ENCODE data around the gene LIMS2. TPM values are rescaled to one million over a fixed set of nuclear protein-coding genes. Genes with fewer than 3 reads are reported as not detected.

Gene LIMS2
- total RNA-seq, 4 donors from 2014 or later: 34.5 to 198 (median 91.3) TPM

DNA sequence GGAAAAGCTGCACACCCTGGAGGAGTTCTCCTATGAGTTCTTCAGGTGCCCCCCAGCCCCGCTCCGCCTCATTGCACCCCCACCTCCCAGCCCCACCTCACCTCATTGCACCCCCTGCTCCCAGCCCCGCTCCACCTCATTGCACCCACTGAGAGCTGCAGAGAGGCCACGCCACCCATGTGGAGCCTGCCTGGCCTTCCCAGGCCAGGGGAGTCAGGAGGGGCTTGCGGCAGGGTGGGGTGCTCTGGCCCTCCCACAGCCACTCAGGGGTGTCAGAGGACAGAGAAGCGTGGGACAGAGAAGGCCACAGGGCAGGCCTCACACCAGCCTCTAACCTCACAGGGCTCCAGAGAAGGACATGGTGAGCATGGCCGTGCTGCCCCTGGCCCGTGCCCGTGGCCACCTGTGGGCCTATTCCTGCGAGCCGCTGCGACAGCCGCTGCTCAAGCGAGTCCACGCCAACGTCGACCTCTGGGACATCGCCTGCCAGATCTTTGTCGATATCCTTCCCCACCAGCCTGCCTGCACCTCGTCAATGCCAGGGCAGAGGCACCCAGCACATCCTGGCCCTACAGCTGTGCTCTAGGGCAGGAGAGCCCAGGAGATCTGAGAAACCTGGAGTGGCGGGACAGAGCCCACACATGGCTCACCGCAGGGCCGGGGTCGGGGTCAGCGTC, 44.3 kb downstream of the LIMS2 start:
- in situ Hi-C loops (cut with MboI; ENCODE audit: low pct_ligation_motif_present in 1 of 4, low pct_unique_long_range_greater_than_20kb in 1 of 4, low sequenced_read_pairs in 3 of 4): no loop called here
- no peak overlapping the region for H3K4me3 ChIP-seq
- no peaks in the 10 kb centered on the region for H3K27me3 ChIP-seq
- WGBS, 2 donors (ENCODE audit: low coverage in 1 of 2): 91 to 100% methylated on average over 2 to 21 of the region's 25 CpGs
- H3K4me1 ChIP-seq: peaks cover 0 to 18% (median 3%) of the 10 kb centered on the region in 4 donors
- H3K9me3 ChIP-seq: no peaks in the 10 kb centered on the region
- peak overlapping the region in 2 of 4 donors; percentile 72 to 83 for H3K27ac ChIP-seq
- intact Hi-C loops (cut with DNase I; ENCODE audit: low total_unique reads): no loop called here
- peak in 1 of 3 donors; percentile 58 for TF ChIP-seq POLR2AphosphoS5 (IDR thresholded peaks at IDR 0.05)
- no peak for TF ChIP-seq EP300 (IDR thresholded peaks at IDR 0.05; ENCODE audit: low read depth)
- H3K36me3 ChIP-seq: no peaks in the 10 kb centered on the region
- DNase-seq: no peak

DNA sequence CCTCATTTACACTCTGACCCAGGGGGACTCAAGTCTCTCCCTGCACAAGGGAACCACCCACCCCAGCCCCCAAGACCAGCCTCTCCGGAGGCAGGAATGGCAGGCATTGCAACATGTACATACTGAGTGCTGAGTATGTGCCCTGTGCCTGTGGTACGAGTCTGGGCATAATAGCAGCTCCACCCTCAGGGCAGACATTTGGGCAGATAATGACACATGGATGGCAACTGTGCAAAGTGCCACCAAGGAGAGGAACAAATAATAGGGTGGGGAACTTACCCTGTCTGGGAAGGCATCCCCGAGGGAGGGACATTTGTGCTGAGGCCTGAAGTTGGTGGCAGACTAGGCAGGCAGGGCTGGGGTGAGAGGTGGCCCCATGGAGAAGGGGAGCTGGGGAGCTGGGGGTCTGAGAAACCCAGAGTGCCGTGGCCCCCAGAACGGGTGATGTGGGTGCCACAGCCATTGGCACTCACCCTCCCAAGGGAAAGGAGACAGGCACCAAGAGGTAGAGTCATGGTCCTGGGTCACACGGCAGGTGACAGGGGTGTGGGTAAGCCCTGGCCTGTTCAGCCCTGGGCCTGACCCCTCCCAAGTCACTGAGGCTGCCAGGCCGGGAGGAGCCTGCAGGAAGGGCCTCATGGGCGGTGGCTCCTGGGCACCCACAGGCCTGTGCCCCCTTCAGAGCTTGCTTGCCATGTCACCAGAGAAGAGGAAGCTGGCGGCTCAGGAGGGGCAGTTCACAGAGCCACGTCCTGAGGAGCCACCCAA, 45.0 kb downstream of the LIMS2 start:
- Histone ChIP-seq H3K36me3 (no peaks in the 10 kb centered on the region), H3K9me3 (no peaks in the 10 kb centered on the region), H3K4me1 (peaks cover 0 to 18% (median 3%) of the 10 kb centered on the region in 4 donors), H3K27me3 (no peaks in the 10 kb centered on the region), H3K4me3 (no peak overlapping the region), H3K27ac (peak overlapping the region in 1 of 4 donors; percentile 83)
- TF ChIP-seq POLR2AphosphoS5 (IDR thresholded peaks at IDR 0.05): peak in 1 of 3 donors; percentile 28
- no peak for TF ChIP-seq EP300 (IDR thresholded peaks at IDR 0.05; ENCODE audit: low read depth)
- in situ Hi-C loops (cut with MboI; ENCODE audit: low pct_ligation_motif_present in 1 of 4, low pct_unique_long_range_greater_than_20kb in 1 of 4, low sequenced_read_pairs in 3 of 4) (no loop called here), intact Hi-C loops (cut with DNase I; ENCODE audit: low total_unique reads) (no loop called here)
- DNase-seq: no peak
- 75% methylated on average over 4 of the region's 10 CpGs; no CpG with 5 or more reads in 1 of the 2 donors for WGBS, 2 donors (ENCODE audit: low coverage in 1 of 2)

DNA sequence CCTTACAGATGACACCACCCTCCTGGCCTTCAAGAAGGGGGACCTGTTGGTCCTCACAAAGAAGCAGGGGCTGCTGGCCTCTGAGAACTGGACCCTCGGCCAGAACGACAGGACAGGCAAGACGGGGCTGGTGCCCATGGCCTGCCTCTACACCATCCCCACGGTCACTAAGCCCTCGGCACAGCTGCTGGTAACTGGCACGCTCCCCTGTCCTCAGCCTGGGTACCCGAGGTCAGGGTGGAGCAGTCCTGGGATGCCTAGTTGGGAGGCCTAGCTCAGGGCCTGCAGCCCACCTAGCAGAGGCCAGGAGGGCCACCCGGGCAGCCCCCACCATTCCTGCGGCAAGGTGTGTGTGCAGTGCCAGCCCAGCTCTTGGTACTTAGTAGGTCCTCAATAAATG, 45.7 kb downstream of the LIMS2 start:
- WGBS, 2 donors (ENCODE audit: low coverage in 1 of 2): 80% methylated on average over 9 of the region's 9 CpGs; no CpG with 5 or more reads in 1 of the 2 donors
- intact Hi-C loops (cut with DNase I; ENCODE audit: low total_unique reads) (no loop called here), in situ Hi-C loops (cut with MboI; ENCODE audit: low pct_ligation_motif_present in 1 of 4, low pct_unique_long_range_greater_than_20kb in 1 of 4, low sequenced_read_pairs in 3 of 4) (no loop called here)
- H3K36me3 ChIP-seq: no peaks in the 10 kb centered on the region
- H3K27me3 ChIP-seq: no peaks in the 10 kb centered on the region
- no peak overlapping the region for H3K27ac ChIP-seq
- no peaks in the 10 kb centered on the region for H3K9me3 ChIP-seq
- TF ChIP-seq EP300 (IDR thresholded peaks at IDR 0.05; ENCODE audit: low read depth) (no peak), POLR2AphosphoS5 (IDR thresholded peaks at IDR 0.05) (no peak), POLR2A (IDR thresholded peaks at IDR 0.05) (no peak)
- TF ChIP-seq, protein P1, sequence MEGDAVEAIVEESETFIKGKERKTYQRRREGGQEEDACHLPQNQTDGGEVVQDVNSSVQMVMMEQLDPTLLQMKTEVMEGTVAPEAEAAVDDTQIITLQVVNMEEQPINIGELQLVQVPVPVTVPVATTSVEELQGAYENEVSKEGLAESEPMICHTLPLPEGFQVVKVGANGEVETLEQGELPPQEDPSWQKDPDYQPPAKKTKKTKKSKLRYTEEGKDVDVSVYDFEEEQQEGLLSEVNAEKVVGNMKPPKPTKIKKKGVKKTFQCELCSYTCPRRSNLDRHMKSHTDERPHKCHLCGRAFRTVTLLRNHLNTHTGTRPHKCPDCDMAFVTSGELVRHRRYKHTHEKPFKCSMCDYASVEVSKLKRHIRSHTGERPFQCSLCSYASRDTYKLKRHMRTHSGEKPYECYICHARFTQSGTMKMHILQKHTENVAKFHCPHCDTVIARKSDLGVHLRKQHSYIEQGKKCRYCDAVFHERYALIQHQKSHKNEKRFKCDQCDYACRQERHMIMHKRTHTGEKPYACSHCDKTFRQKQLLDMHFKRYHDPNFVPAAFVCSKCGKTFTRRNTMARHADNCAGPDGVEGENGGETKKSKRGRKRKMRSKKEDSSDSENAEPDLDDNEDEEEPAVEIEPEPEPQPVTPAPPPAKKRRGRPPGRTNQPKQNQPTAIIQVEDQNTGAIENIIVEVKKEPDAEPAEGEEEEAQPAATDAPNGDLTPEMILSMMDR (IDR thresholded peaks at IDR 0.05): no peak
- H3K4me3 ChIP-seq: no peak overlapping the region
- DNase-seq: no peak
- H3K4me1 ChIP-seq: peaks cover 0 to 18% (median 3%) of the 10 kb centered on the region in 4 donors

DNA sequence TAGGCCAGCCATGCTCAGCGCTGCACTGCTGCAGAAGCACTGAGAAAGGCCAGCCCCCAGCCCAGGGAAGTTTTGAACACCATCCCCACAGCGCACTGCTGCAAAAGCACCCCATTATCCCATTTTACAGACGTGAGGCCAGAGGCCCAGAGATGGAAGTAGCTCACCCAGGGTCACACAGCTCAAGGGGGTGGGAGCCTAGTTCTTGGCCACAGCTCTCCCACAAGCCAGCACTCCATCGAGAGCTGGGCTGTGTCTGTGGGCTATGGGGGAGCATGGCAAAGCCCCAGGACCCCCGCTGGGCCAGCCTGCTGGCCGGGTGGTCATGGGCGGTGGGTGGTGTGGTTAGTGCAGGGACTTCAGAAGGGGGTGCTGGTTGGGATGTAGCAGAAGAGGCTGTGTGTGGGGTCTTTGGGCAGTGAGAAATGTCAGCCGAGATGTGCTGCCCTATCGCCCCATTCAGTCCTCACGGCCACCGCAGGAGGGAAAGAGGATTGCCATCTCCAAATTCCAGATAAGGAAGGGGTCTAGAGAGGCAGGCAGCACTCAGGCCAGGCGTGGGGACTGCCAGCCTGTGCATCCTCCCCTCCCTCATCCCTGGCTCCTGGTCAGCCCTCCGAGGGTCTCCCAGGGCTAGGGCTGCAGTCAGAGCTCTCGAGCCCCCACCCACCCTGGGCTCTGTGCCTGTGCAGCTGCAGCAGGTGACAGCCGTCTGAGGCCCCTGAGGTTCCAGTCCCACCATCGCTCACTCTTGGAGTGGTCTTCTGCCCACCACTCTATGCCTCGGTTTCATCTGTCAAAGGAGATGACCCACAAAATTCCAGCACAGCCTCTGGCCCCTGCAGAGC, 46.3 kb downstream of the LIMS2 start:
- in situ Hi-C loops (cut with MboI; ENCODE audit: low pct_ligation_motif_present in 1 of 4, low pct_unique_long_range_greater_than_20kb in 1 of 4, low sequenced_read_pairs in 3 of 4) (no loop called here), intact Hi-C loops (cut with DNase I; ENCODE audit: low total_unique reads) (no loop called here)
- peaks cover 0 to 14% (median 3%) of the 10 kb centered on the region in 4 donors for H3K4me1 ChIP-seq
- 85% methylated on average over 17 of the region's 17 CpGs; no CpG with 5 or more reads in 1 of the 2 donors for WGBS, 2 donors (ENCODE audit: low coverage in 1 of 2)
- H3K4me3 ChIP-seq: no peak overlapping the region
- TF ChIP-seq POLR2A (IDR thresholded peaks at IDR 0.05) (no peak), EP300 (IDR thresholded peaks at IDR 0.05; ENCODE audit: low read depth) (no peak), POLR2AphosphoS5 (IDR thresholded peaks at IDR 0.05) (no peak)
- TF ChIP-seq, protein P1 (IDR thresholded peaks at IDR 0.05): no peak
- no peaks in the 10 kb centered on the region for H3K27me3 ChIP-seq
- H3K36me3 ChIP-seq: no peaks in the 10 kb centered on the region
- no peak overlapping the region for H3K27ac ChIP-seq
- DNase-seq: no peak
- no peaks in the 10 kb centered on the region for H3K9me3 ChIP-seq

Measured in transverse colon (tissue), 4 donors.